H9 (cell line): ENCODE results near the gene ZMIZ1. TPM values are rescaled to one million over a fixed set of nuclear protein-coding genes. Genes with fewer than 3 reads are reported as not detected.

Experiments used
- DNase-seq: peaks from one replicate; pipeline ENCODE4 v3.0.0-alpha.2; 2017
- H2AFZ ChIP-seq: one replicate; pipeline ENCODE4 v1.6.1; 2013; ENCODE audit warnings: mild to moderate bottlenecking, low read length, control low read depth, moderate library complexity
- H2AK5ac ChIP-seq: 2 replicates; pipeline ENCODE4 v1.6.1; 2013; ENCODE audit warnings: low read length, control low read depth, mixed read lengths; ENCODE audit not compliant: insufficient read length
- H2BK120ac ChIP-seq: one replicate; pipeline ENCODE4 v1.6.1; 2013; ENCODE audit warnings: low read depth, mild to moderate bottlenecking, low read length, control low read depth, inconsistent platforms; ENCODE audit not compliant: poor library complexity, severe bottlenecking
- H2BK12ac ChIP-seq: 2 replicates; pipeline ENCODE4 v1.6.1; 2013; ENCODE audit warnings: low read length, control low read depth, mixed read lengths, low read depth; ENCODE audit not compliant: insufficient read length
- H2BK15ac ChIP-seq: 2 replicates; pipeline ENCODE4 v1.6.1; 2013; ENCODE audit warnings: low read depth, low read length, control low read depth
- H2BK20ac ChIP-seq: one replicate; pipeline ENCODE4 v1.6.1; 2013; ENCODE audit warnings: low read depth, mild to moderate bottlenecking, low read length, control low read depth, inconsistent platforms; ENCODE audit not compliant: poor library complexity, severe bottlenecking
- H2BK5ac ChIP-seq: 2 replicates; pipeline ENCODE4 v1.6.1; 2013; ENCODE audit warnings: low read length, control low read depth, mixed read lengths; ENCODE audit not compliant: insufficient read length
- H3K14ac ChIP-seq: 2 replicates; pipeline ENCODE4 v1.6.1; 2013; ENCODE audit warnings: low read length, control low read depth; ENCODE audit not compliant: insufficient read depth
- H3K18ac ChIP-seq: 2 replicates; pipeline ENCODE4 v1.6.1; 2013; ENCODE audit warnings: low read depth, mild to moderate bottlenecking, mixed read lengths, low read length, control low read depth; ENCODE audit not compliant: insufficient read length
- H3K23ac ChIP-seq: 2 replicates; pipeline ENCODE4 v1.6.1; 2013; ENCODE audit warnings: low read length, control low read depth, mixed read lengths, low read depth; ENCODE audit not compliant: insufficient read length
- H3K23me2 ChIP-seq: 2 replicates; pipeline ENCODE4 v1.6.1; 2013; ENCODE audit warnings: low read depth, mild to moderate bottlenecking, mixed read lengths, low read length, control low read depth; ENCODE audit not compliant: insufficient read length, poor library complexity, severe bottlenecking
- H3K27ac ChIP-seq: 2 replicates; pipeline ENCODE4 v1.5.1; 2013; ENCODE audit warnings: low read length, control low read depth, mixed read lengths, low read depth; ENCODE audit not compliant: insufficient read length
- H3K27me3 ChIP-seq: 2 replicates; pipeline ENCODE4 v1.6.1; 2013; ENCODE audit warnings: low read length, control low read depth, inconsistent platforms; ENCODE audit not compliant: insufficient read depth
- H3K4ac ChIP-seq: 2 replicates; pipeline ENCODE4 v1.6.1; 2013; ENCODE audit warnings: low read depth, mild to moderate bottlenecking, control low read depth, inconsistent platforms, low read length, moderate library complexity
- H3K4me1 ChIP-seq: 2 replicates; pipeline ENCODE4 v1.6.1; 2013; ENCODE audit warnings: low read length, control low read depth, inconsistent platforms; ENCODE audit not compliant: insufficient read depth
- H3K4me2 ChIP-seq: 2 replicates; pipeline ENCODE4 v1.6.1; 2013; ENCODE audit warnings: low read length, control low read depth, mixed read lengths; ENCODE audit not compliant: insufficient read length, insufficient read depth
- H3K56ac ChIP-seq: 2 replicates; pipeline ENCODE4 v1.6.1; 2013; ENCODE audit warnings: low read depth, mild to moderate bottlenecking, mixed read lengths, low read length, control low read depth; ENCODE audit not compliant: insufficient read length
- H3K79me1 ChIP-seq: 2 replicates; pipeline ENCODE4 v1.6.1; 2013; ENCODE audit warnings: low read depth, mild to moderate bottlenecking, moderate library complexity, low read length, control low read depth, inconsistent platforms; ENCODE audit not compliant: insufficient read depth, poor library complexity, severe bottlenecking
- H3K79me2 ChIP-seq: 2 replicates; pipeline ENCODE4 v1.6.1; 2013; ENCODE audit warnings: low read length, control low read depth, inconsistent platforms; ENCODE audit not compliant: insufficient read depth
- H3K9ac ChIP-seq: 2 replicates; pipeline ENCODE4 v1.6.1; 2013; ENCODE audit warnings: low read length, control low read depth, mixed read lengths; ENCODE audit not compliant: insufficient read length; ENCODE audit errors: extremely low read depth
- H3K9me3 ChIP-seq: one replicate; pipeline ENCODE4 v1.6.1; 2013; ENCODE audit warnings: low read depth, low read length, inconsistent platforms; ENCODE audit not compliant: control insufficient read depth
- H3T11ph ChIP-seq: one replicate; pipeline ENCODE4 v1.6.1; 2013; ENCODE audit warnings: mild to moderate bottlenecking, low read length, control low read depth, inconsistent platforms
- H4K20me1 ChIP-seq: one replicate; pipeline ENCODE4 v1.6.1; 2013; ENCODE audit not compliant: control insufficient read depth, insufficient read length, insufficient read depth
- H4K5ac ChIP-seq: 2 replicates; pipeline ENCODE4 v1.6.1; 2013; ENCODE audit warnings: low read depth, mild to moderate bottlenecking, mixed read lengths, low read length, control low read depth; ENCODE audit not compliant: insufficient read length
- H4K8ac ChIP-seq: replicated peaks from 2 replicates; pipeline ENCODE4 v1.6.1; 2013; ENCODE audit warnings: low read length, control low read depth, mixed read lengths, low read depth; ENCODE audit not compliant: insufficient read length
- H4K91ac ChIP-seq: 2 replicates; pipeline ENCODE4 v1.6.1; 2013; ENCODE audit warnings: low read depth, mild to moderate bottlenecking, moderate library complexity, mixed read lengths, low read length, control low read depth; ENCODE audit not compliant: insufficient read length
- H3K27ac Mint-ChIP-seq, 3 experiments: 2 replicates in 2 of 3; 3 replicates in 1 of 3; pipeline ENCODE4 v1.8.0; 2020 to 2021; ENCODE audit warnings: mixed read lengths in 3 of 3, mild to moderate bottlenecking in 1 of 3, moderate library complexity in 1 of 3
- H3K27me3 Mint-ChIP-seq: 2 replicates; pipeline ENCODE4 v1.8.0; 2021; ENCODE audit warnings: low read depth, mild to moderate bottlenecking, moderate library complexity, mixed read lengths
- H3K36me3 Mint-ChIP-seq, 3 experiments: 2 replicates in 2 of 3; 3 replicates in 1 of 3; pipeline ENCODE4 v1.8.0; 2020 to 2021; ENCODE audit warnings: low read depth in 3 of 3, mixed read lengths in 3 of 3; ENCODE audit not compliant: insufficient read depth in 1 of 3
- H3K4me1 Mint-ChIP-seq, 2 experiments: 2 replicates each; pipeline ENCODE4 v1.8.0; 2020; ENCODE audit warnings: mixed read lengths in 2 of 2
- H3K4me3 Mint-ChIP-seq, 2 experiments: 2 replicates in 1 of 2; 3 replicates in 1 of 2; pipeline ENCODE4 v1.8.0; 2020 to 2021; ENCODE audit warnings: mild to moderate bottlenecking in 2 of 2, mixed read lengths in 2 of 2, moderate library complexity in 1 of 2
- H3K9me3 Mint-ChIP-seq, 2 experiments: 2 replicates in 1 of 2; 3 replicates in 1 of 2; pipeline ENCODE4 v1.8.0; 2020; ENCODE audit warnings: mild to moderate bottlenecking in 2 of 2, mixed read lengths in 2 of 2, moderate library complexity in 1 of 2
- CTCF ChIP-seq: fragments of 200-600 bp; sonication (generic); conservative IDR thresholded peaks from 3 replicates; pipeline ENCODE4 v1.8.0; 2021; ENCODE audit warnings: antibody characterized with exemption, mild to moderate bottlenecking
- WGBS: extraction: QIAGEN DNeasy Blood & Tissue Kit; methylation state at CpG from one replicate; pipeline ENCODE4 v1.1.7; 2013; ENCODE audit warnings: missing lambda C conversion rate, low lambda C conversion rate, mixed read lengths; ENCODE audit not compliant: insufficient read length; ENCODE audit errors: extremely low coverage; 5-methylcytosine and 5-hydroxymethylcytosine counted together
- total RNA-seq: library from RNA; stranded (reverse); gene quantifications from 2 replicates; pipeline ENCODE4 v1.2.1, GENCODE V29; 2021

Gene ZMIZ1
- total RNA-seq, 1 experiment from 2014 or later: 36.9 TPM

- Histone ChIP-seq H2BK15ac (no peak overlapping the region), H3K27ac (no peak overlapping the region), H3K79me2 (no peaks in the 10 kb centered on the region), H2BK5ac (no peak overlapping the region), H2AK5ac (no peak overlapping the region), H2BK12ac (no peak overlapping the region), H4K5ac (no peak overlapping the region), H3K9ac (no peak overlapping the region), H3K4ac (no peak overlapping the region), H3K27me3 (no peaks in the 10 kb centered on the region), H3K23me2 (no peaks in the 10 kb centered on the region), H2AFZ (no peak overlapping the region), H3K4me2 (no peak overlapping the region), H2BK120ac (no peak overlapping the region), H2BK20ac (no peak overlapping the region), H3K79me1 (no peaks in the 10 kb centered on the region), H3K23ac (no peak overlapping the region), H3K14ac (no peak overlapping the region), H4K91ac (no peak overlapping the region), H4K8ac (no peak overlapping the region), H3K18ac (no peak overlapping the region), H3T11ph (no peak overlapping the region), H3K4me1 (peaks cover 10% of the 10 kb centered on the region; the same call in 1 of the 2 replicates), H3K9me3 (no peaks in the 10 kb centered on the region), H4K20me1 (peaks cover 2% of the 10 kb centered on the region), H3K56ac (no peak overlapping the region)
- Mint-ChIP-seq H3K27ac (no peak overlapping the region), H3K27me3 (peaks cover 42% of the 10 kb centered on the region), H3K4me3 (no peak overlapping the region), H3K9me3 (no peaks in the 10 kb centered on the region; a peak in 2 of 5 replicates), H3K36me3 (no peaks in the 10 kb centered on the region), H3K4me1 (peaks cover 45 to 54% of the 10 kb centered on the region in 2 experiments)
- DNase-seq: no peak
- no CpG with 5 or more reads among the region's 4 CpGs for WGBS
- no peak for TF ChIP-seq CTCF
These were observed 15.7 kb upstream of the ZMIZ1 start for GRCh38 chr10:79053081-79053434.
